Activated CD4-positive, CD25-positive, alpha-beta regulatory T cell (primary cell): Measurements from ENCODE around the gene GPD1L.

Source experiments
- DNase-seq, 4 experiments: peaks; one replicate each; lab custom pipeline; 2025; lab: John Stamatoyannopoulos, UW

Gene GPD1L

GRCh38 chr3:32136703-32137102, 30.3 kb downstream of the GPD1L start:
- no peak for DNase-seq

- DNase-seq: no peak
These were observed 31.4 kb downstream of the GPD1L start for GRCh38 chr3:32137870-32138269.

- DNase-seq: no peak
These were observed 32.2 kb downstream of the GPD1L start for GRCh38 chr3:32138545-32139104.

- DNase-seq: no peak
These were observed 34.5 kb downstream of the GPD1L start for GRCh38 chr3:32140943-32141342.

GRCh38 chr3:32143849-32144757, 37.7 kb downstream of the GPD1L start:
- peak in 3 of 4 experiments; percentile 1 to 13 (median 4) for DNase-seq

GRCh38 chr3:32146746-32147211, 40.4 kb downstream of the GPD1L start:
- no peak for DNase-seq

- DNase-seq: no peak
These were observed 41.1 kb downstream of the GPD1L start for GRCh38 chr3:32147509-32147908.

GRCh38 chr3:32147933-32148332, 41.5 kb downstream of the GPD1L start:
- DNase-seq: no peak

GRCh38 chr3:32148351-32148750, 41.9 kb downstream of the GPD1L start:
- no peak for DNase-seq

GRCh38 chr3:32153414-32154204, 47.2 kb downstream of the GPD1L start:
- DNase-seq: no peak

GRCh38 chr3:32154205-32154579, 47.8 kb downstream of the GPD1L start:
- no peak for DNase-seq

GRCh38 chr3:32155117-32155516, 48.7 kb downstream of the GPD1L start:
- no peak for DNase-seq

GRCh38 chr3:32157600-32158264, 51.3 kb downstream of the GPD1L start:
- DNase-seq: no peak

GRCh38 chr3:32160706-32161214, 54.3 kb downstream of the GPD1L start:
- no peak for DNase-seq

- no peak for DNase-seq
These were observed 59.0 kb downstream of the GPD1L start for GRCh38 chr3:32165442-32165841.

- no peak for DNase-seq
These were observed 60.2 kb downstream of the GPD1L start for GRCh38 chr3:32166654-32167053.

GRCh38 chr3:32172420-32172819, 66.0 kb downstream of the GPD1L start:
- DNase-seq: no peak

GRCh38 chr3:32175607-32176197, 69.3 kb downstream of the GPD1L start:
- DNase-seq: peak; percentile 13 to 33 (median 24)

GRCh38 chr3:32176989-32177701, 70.7 kb downstream of the GPD1L start:
- DNase-seq: peak; percentile 5 to 34 (median 28)

GRCh38 chr3:32177702-32178198, 71.3 kb downstream of the GPD1L start:
- peak; percentile 2 to 20 (median 12) for DNase-seq
